Keratinocyte (primary cell): Measurements from ENCODE around the gene NALCN. TPM values are rescaled to one million over a fixed set of nuclear protein-coding genes. Genes with fewer than 3 reads are reported as not detected.

ENCODE experiments used
- DNase-seq: peaks from one replicate; pipeline ENCODE4 v3.0.0-alpha.2; 2011; ENCODE audit warnings: low read depth, missing footprints, low spot score
- FAIRE-seq: peaks from 2 replicates; lab custom pipeline; 2011; peaks lifted over from hg19 to GRCh38; lab: Jason Lieb, UNC
- H2AFZ ChIP-seq: 2 replicates; pipeline ENCODE4 v1.6.0; 2012; ENCODE audit warnings: low read length, control low read depth, inconsistent platforms; ENCODE audit not compliant: control insufficient read depth
- H3K27ac ChIP-seq: 2 replicates; pipeline ENCODE4 v1.5.1; 2011; ENCODE audit warnings: low read length; ENCODE audit not compliant: control insufficient read depth, insufficient read depth
- H3K27me3 ChIP-seq: 3 replicates; pipeline ENCODE4 v1.6.0; 2011; ENCODE audit warnings: low read length; ENCODE audit not compliant: control insufficient read depth, insufficient read depth; ENCODE audit errors: extremely low read depth
- H3K36me3 ChIP-seq, 2 experiments: 2 replicates in 1 of 2; 3 replicates in 1 of 2; pipeline ENCODE4 v1.5.1; 2011; ENCODE audit warnings: low read length in 2 of 2, mild to moderate bottlenecking in 1 of 2; ENCODE audit not compliant: control insufficient read depth in 2 of 2, insufficient read depth in 2 of 2; ENCODE audit errors: extremely low read depth in 1 of 2
- H3K4me1 ChIP-seq: 3 replicates; pipeline ENCODE4 v1.5.1; 2011; ENCODE audit warnings: low read length; ENCODE audit not compliant: control insufficient read depth, insufficient read depth; ENCODE audit errors: extremely low read depth
- H3K4me2 ChIP-seq: 3 replicates; pipeline ENCODE4 v1.6.0; 2011; ENCODE audit warnings: low read depth, low read length; ENCODE audit not compliant: control insufficient read depth, insufficient read depth; ENCODE audit errors: extremely low read depth
- H3K4me3 ChIP-seq, 3 experiments: fragments of 200-600 bp in 1 of 3; sonication (generic) in 1 of 3; 2 replicates in 2 of 3; 3 replicates in 1 of 3; pipeline ENCODE4 v1.5.1; 2011 to 2016; ENCODE audit warnings: low read length in 3 of 3, mild to moderate bottlenecking in 3 of 3, control low read depth in 2 of 3, inconsistent platforms in 1 of 3, low read depth in 1 of 3, mixed read lengths in 1 of 3, mixed run types in 1 of 3, moderate library complexity in 1 of 3; ENCODE audit not compliant: control insufficient read depth in 2 of 3, insufficient read depth in 2 of 3; ENCODE audit errors: extremely low read depth in 1 of 3
- H3K79me2 ChIP-seq: 2 replicates; pipeline ENCODE4 v1.6.0; 2012; ENCODE audit warnings: low read length; ENCODE audit not compliant: control insufficient read depth, insufficient read depth
- H3K9ac ChIP-seq: 3 replicates; pipeline ENCODE4 v1.6.0; 2011; ENCODE audit warnings: low read length; ENCODE audit not compliant: control insufficient read depth, insufficient read depth; ENCODE audit errors: extremely low read depth
- H3K9me1 ChIP-seq: 3 replicates; pipeline ENCODE4 v1.6.0; 2011; ENCODE audit warnings: low read length; ENCODE audit not compliant: control insufficient read depth, insufficient read depth; ENCODE audit errors: extremely low read depth
- H3K9me3 ChIP-seq: 2 replicates; pipeline ENCODE4 v1.5.1; 2012; ENCODE audit warnings: low read depth, low read length; ENCODE audit not compliant: control insufficient read depth
- H4K20me1 ChIP-seq: 3 replicates; pipeline ENCODE4 v1.6.0; 2011; ENCODE audit warnings: low read length; ENCODE audit not compliant: control insufficient read depth, insufficient read depth; ENCODE audit errors: extremely low read depth
- CTCF ChIP-seq, 3 experiments: IDR thresholded peaks in 1 of 3; conservative IDR thresholded peaks in 1 of 3; optimal IDR thresholded peaks in 1 of 3; 2 replicates in 2 of 3; 3 replicates in 1 of 3; pipeline versions ENCODE3 to v1.5.1; 2011; ENCODE audit warnings: low read length in 3 of 3, mild to moderate bottlenecking in 3 of 3, moderate library complexity in 2 of 3, control low read depth in 1 of 3, inconsistent platforms in 1 of 3; ENCODE audit not compliant: insufficient read depth in 2 of 3; ENCODE audit errors: extremely low read depth in 1 of 3
- EZH2 ChIP-seq: IDR thresholded peaks from one replicate; pipeline ENCODE4 v1.6.1; 2012; ENCODE audit warnings: inconsistent platforms, mild to moderate bottlenecking, low read length, moderate library complexity
- dilution Hi-C: fragments of 300-500 bp; cut with MboI; formaldehyde crosslinking; loops from one replicate; pipeline ENCODE4 v1.7.0; 2020; ENCODE audit warnings: low sequenced_read_pairs; ENCODE audit not compliant: extremely low pct_ligation_motif_present
- polyA plus RNA-seq, 5 experiments: library from polyadenylated mRNA; depleted of rRNA in 3 of 5; stranded (reverse) in 3 of 5; stranded (forward) in 1 of 5; unstranded in 1 of 5; fragments of >200 nt; gene quantifications; 1 replicate in 1 of 5; 2 replicates in 3 of 5; 3 replicates in 1 of 5; pipeline versions ENCODE4 v1.2.1 to v1.2.3, GENCODE V29; 2011 to 2012; ENCODE audit warnings: missing spikeins in 2 of 5, low read depth in 1 of 5, low replicate concordance in 1 of 5

NALCN gene
- polyA plus RNA-seq, 1 donor (not counting 4 experiments of a cell fraction or from before 2014, with no cell fraction given), result 0.16 TPM

GRCh38 chr13:101303521-101303920 lies 112.8 kb downstream of the NALCN start:
- no peak for TF ChIP-seq CTCF (optimal IDR thresholded peaks at IDR 0.05 in 1 of 3, IDR thresholded peaks at IDR 0.05 in 1 of 3, conservative IDR thresholded peaks at IDR 0.05 in 1 of 3; ENCODE audit: extremely low read depth in 1 of 3, insufficient read depth in 2 of 3, low read length in 3 of 3)
- TF ChIP-seq EZH2, result no peak
- DNase-seq (no peak), FAIRE-seq (no peak)
- Histone ChIP-seq H3K4me3 (no peak overlapping the region), H3K9me3 (no peaks in the 10 kb centered on the region), H4K20me1 (no peaks in the 10 kb centered on the region), H3K4me2 (no peak overlapping the region), H3K9me1 (no peaks in the 10 kb centered on the region), H3K27ac (no peak overlapping the region), H3K9ac (no peak overlapping the region), H3K79me2 (no peaks in the 10 kb centered on the region), H2AFZ (no peak overlapping the region), H3K4me1 (no peaks in the 10 kb centered on the region), H3K27me3 (no peaks in the 10 kb centered on the region), H3K36me3 (no peaks in the 10 kb centered on the region)
- dilution Hi-C loops, result no loop called here

GRCh38 chr13:101301053-101301452 lies 115.3 kb downstream of the NALCN start:
- Histone ChIP-seq H3K4me2 (no peak overlapping the region), H3K4me1 (no peaks in the 10 kb centered on the region), H3K27me3 (no peaks in the 10 kb centered on the region), H2AFZ (no peak overlapping the region), H3K79me2 (no peaks in the 10 kb centered on the region), H3K9ac (no peak overlapping the region), H3K27ac (no peak overlapping the region), H3K4me3 (no peak overlapping the region), H3K36me3 (no peaks in the 10 kb centered on the region), H4K20me1 (no peaks in the 10 kb centered on the region), H3K9me3 (no peaks in the 10 kb centered on the region), H3K9me1 (no peaks in the 10 kb centered on the region)
- no peak for FAIRE-seq
- dilution Hi-C loops, result no loop called here
- DNase-seq, result no peak
- no peak for TF ChIP-seq EZH2
- TF ChIP-seq CTCF (optimal IDR thresholded peaks at IDR 0.05 in 1 of 3, IDR thresholded peaks at IDR 0.05 in 1 of 3, conservative IDR thresholded peaks at IDR 0.05 in 1 of 3; ENCODE audit: extremely low read depth in 1 of 3, insufficient read depth in 2 of 3, low read length in 3 of 3), result no peak
